Tibial nerve (tissue), 3 donors: ENCODE data around the gene MROH8.

Experiments used
- POLR2A ChIP-seq, 2 donors: fragments of 450-650 bp; IDR thresholded peaks; one replicate each; pipeline ENCODE4 v1.6.1; 2017; ENCODE audit warnings: antibody characterized with exemption in 2 of 2, mild to moderate bottlenecking in 2 of 2, moderate library complexity in 2 of 2
- TF ChIP-seq, protein P1 (sequence below), 5 experiments: fragments of 200-600 bp in 3 of 5; fragments of 450-650 bp in 2 of 5; sonication (generic) in 3 of 5; IDR thresholded peaks; one replicate each; pipeline ENCODE4 v1.5.1; 2016 to 2019; ENCODE audit warnings: antibody characterized with exemption in 5 of 5, mild to moderate bottlenecking in 3 of 5, moderate library complexity in 2 of 5

DNA sequence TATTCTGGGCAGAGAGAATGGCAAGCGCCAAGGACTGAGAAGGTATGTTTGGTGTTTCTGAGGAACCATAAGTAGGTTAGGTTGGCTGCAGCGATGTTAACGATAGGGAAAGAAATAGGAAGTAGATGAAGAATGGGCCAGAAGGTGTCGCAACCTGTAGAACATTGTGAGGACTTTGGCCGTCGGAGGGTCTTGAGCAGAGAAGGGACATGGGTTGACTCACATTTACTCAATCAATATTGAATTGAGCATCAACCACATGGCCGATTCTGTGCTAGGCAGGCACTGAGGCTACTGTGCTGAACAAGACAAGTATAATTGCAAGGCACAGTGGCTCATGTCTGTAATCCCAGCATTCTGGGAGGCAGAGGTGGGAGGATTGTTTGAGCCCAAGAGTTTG lies 27.1 kb downstream of the MROH8 start:
- TF ChIP-seq POLR2A (IDR thresholded peaks at IDR 0.05) = no peak
- TF ChIP-seq, protein P1, sequence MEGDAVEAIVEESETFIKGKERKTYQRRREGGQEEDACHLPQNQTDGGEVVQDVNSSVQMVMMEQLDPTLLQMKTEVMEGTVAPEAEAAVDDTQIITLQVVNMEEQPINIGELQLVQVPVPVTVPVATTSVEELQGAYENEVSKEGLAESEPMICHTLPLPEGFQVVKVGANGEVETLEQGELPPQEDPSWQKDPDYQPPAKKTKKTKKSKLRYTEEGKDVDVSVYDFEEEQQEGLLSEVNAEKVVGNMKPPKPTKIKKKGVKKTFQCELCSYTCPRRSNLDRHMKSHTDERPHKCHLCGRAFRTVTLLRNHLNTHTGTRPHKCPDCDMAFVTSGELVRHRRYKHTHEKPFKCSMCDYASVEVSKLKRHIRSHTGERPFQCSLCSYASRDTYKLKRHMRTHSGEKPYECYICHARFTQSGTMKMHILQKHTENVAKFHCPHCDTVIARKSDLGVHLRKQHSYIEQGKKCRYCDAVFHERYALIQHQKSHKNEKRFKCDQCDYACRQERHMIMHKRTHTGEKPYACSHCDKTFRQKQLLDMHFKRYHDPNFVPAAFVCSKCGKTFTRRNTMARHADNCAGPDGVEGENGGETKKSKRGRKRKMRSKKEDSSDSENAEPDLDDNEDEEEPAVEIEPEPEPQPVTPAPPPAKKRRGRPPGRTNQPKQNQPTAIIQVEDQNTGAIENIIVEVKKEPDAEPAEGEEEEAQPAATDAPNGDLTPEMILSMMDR (IDR thresholded peaks at IDR 0.05) = no peak
